Omental fat pad (tissue), 4 donors: ENCODE results near the gene VGF. TPM values are rescaled to one million over a fixed set of nuclear protein-coding genes. Genes with fewer than 3 reads are reported as not detected.

ENCODE experiments used
- ATAC-seq: fragments of 150-250 bp; one replicate; pipeline ENCODE4 v1.9.1; 2016; ENCODE audit warnings: mild to moderate bottlenecking, moderate library complexity; ENCODE audit not compliant: low FRiP score
- DNase-seq: peaks from one replicate; pipeline ENCODE4 v3.0.0-alpha.2; 2019; ENCODE audit warnings: low spot score
- total RNA-seq, 4 donors: library from RNA; depleted of rRNA; stranded (reverse); fragments of >200 nt; gene quantifications; one replicate each; pipeline ENCODE4 v1.1.0, GENCODE V29; 2016
- TF ChIP-seq, protein P1 (sequence below), 3 donors: fragments of 450-650 bp; IDR thresholded peaks; one replicate each; pipeline ENCODE4 v1.5.1; 2016 to 2017; ENCODE audit warnings: antibody characterized with exemption in 3 of 3, mild to moderate bottlenecking in 3 of 3, moderate library complexity in 2 of 3

VGF gene
- total RNA-seq, 4 donors from 2014 or later = 0.60 TPM; not detected in 3

DNA sequence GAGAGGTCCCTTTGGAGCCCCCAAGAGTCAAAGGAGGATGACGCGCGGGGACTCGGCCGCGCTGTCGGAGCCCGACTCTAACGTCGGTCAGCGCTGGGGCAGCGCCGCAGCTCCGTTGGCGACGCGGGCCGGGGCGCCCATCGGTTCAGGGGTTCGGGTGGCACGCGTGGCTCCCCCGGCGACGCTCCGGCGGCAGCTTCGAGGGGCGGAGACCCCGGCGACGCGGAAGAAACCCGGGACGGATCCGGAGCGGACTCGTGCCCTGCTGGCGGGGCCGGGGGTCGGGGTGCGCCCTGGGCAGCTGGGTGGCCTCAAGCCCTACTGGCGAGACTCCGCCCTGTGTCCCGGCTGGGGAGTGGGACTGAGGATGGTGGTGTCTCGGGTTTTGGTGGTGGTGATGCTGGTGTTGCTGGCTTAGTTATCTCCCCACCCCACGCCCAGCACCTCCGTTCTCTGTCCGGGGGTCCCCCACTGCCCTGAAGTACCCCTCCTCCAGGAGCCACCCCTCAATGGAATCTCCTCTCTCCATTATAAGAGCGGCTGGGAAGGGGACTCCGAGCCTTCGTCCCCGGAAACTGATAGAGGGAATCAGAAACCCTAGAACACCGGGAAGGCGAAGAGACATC is 14.9 kb upstream of the VGF start, which contains the start of gene NAT16:
TSS of gene NAT16 (minus strand) at position 164 of the 626 bp plus-strand sequence. CDS start 5,486 bp downstream, outside the sequence.
- TF ChIP-seq, protein P1, sequence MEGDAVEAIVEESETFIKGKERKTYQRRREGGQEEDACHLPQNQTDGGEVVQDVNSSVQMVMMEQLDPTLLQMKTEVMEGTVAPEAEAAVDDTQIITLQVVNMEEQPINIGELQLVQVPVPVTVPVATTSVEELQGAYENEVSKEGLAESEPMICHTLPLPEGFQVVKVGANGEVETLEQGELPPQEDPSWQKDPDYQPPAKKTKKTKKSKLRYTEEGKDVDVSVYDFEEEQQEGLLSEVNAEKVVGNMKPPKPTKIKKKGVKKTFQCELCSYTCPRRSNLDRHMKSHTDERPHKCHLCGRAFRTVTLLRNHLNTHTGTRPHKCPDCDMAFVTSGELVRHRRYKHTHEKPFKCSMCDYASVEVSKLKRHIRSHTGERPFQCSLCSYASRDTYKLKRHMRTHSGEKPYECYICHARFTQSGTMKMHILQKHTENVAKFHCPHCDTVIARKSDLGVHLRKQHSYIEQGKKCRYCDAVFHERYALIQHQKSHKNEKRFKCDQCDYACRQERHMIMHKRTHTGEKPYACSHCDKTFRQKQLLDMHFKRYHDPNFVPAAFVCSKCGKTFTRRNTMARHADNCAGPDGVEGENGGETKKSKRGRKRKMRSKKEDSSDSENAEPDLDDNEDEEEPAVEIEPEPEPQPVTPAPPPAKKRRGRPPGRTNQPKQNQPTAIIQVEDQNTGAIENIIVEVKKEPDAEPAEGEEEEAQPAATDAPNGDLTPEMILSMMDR (IDR thresholded peaks at IDR 0.05) = no peak
- ATAC-seq = no peak
- DNase-seq = no peak

DNA sequence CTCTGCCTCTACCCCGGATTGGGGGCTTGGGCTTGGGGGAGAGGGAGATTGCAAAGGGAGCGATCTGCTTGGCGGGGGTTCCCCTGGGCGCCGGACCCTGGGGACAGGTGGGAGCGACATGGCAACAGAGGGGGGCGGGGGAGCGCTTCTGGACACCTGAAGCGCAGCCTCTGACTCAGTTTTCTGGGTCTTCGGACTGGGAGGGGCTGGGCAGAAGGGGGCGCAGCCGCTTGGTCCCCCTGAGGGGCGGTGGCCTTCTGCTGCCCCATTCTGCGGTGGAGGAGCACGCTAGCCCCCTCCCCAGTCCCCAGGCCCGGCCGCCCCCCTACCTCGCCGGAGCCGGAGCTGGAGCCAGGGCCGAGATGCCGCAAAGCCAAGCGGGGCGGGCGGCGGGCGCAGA is 14.3 kb upstream of the VGF start:
- ATAC-seq = no peak
- no peak for DNase-seq
- TF ChIP-seq, protein P1 (IDR thresholded peaks at IDR 0.05) = no peak

DNA sequence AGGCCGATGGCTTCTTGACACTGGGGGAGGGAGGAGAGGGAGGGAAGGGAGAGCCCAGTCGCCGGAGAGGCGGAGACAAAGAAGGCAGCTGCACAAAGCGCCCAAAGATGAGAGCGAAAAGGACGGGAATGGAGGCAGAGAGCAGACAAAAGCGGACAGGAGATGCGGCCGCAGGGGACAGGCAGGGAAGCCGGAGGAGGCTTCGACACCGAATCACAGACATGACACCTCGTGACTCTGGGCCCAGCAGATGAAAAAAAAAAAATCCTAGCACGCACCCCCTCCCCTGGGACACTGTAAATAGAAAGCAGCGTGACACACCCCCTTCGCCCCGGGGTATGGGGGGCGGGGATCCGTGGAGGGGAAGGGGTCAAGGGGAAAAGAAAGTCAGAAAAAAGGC is 13.7 kb upstream of the VGF start:
- DNase-seq (no peak), ATAC-seq (no peak)
- TF ChIP-seq, protein P1 (IDR thresholded peaks at IDR 0.05) = no peak

DNA sequence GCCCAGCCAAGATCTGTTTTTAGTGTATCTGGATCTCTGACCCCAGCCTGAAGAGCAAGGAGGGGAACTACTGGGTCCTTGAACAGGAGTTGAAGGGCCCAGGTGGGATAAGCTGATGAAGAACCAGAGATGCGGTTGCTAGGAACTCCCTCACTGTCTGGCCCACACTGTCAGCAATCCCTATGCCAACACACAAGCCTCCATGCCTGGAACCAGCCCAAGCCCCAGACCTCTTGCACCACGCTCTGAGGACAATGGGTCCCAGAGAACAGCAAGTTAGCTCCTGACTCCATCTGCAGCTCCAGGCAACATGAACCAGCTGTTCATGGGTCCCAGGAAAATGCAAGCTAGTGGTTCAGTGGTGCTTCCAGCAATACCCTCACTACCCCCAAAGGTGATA is 12.3 kb upstream of the VGF start:
- no peak for ATAC-seq

DNA sequence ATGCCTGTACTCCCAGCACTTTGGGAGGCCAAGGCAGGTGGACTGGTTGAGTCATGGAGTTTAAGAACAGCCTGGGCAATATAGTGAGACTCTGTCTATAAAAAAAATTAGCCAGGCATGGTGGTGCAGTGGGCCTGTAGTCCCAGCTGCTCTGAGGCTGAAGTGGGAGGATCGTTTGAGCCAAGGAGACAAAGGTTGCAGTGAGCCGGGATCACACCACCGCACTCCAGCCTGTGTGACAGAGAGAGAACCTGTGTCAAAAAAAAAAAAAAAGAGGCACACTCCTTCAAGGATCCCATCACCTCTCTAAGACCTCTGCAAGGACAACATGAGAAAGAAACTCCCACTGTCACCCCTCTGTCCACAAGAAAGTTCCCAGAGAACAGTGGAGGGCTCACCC is 10.3 kb upstream of the VGF start:
- ATAC-seq (no peak), DNase-seq (no peak)
- TF ChIP-seq, protein P1 (IDR thresholded peaks at IDR 0.05) = no peak

More for the DNA sequence above, 12.3 kb upstream of the VGF start:
- TF ChIP-seq, protein P1 (IDR thresholded peaks at IDR 0.05) = no peak
- no peak for DNase-seq

DNA sequence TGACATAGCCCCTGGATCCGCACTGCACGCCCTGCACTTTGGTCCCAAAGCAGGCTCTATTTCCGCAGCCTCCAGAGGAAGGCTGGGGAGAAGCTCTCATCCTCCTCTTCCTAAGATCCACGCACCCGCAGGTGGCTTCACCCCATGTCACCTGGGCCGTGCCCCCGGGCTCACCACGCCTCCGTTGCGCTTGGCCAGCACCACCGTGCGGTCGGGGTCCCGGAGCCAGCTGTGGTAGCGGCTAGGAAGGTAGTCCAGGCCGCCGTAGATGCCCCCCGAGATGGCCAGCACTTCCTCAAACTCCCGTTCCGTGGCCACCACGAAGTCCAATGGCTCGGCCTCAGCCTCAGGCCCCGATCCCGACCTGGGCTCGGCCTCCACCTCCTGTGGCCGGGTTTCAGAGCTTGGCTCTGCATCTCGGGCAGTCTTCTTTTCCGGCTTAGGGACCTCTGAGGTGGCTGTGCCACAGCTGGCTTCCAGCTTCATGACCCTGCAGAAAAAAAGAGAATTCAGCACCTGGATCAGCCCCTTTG is 9.0 kb upstream of the VGF start:
- TF ChIP-seq, protein P1 (IDR thresholded peaks at IDR 0.05) = no peak
- no peak for DNase-seq
- no peak for ATAC-seq

DNA sequence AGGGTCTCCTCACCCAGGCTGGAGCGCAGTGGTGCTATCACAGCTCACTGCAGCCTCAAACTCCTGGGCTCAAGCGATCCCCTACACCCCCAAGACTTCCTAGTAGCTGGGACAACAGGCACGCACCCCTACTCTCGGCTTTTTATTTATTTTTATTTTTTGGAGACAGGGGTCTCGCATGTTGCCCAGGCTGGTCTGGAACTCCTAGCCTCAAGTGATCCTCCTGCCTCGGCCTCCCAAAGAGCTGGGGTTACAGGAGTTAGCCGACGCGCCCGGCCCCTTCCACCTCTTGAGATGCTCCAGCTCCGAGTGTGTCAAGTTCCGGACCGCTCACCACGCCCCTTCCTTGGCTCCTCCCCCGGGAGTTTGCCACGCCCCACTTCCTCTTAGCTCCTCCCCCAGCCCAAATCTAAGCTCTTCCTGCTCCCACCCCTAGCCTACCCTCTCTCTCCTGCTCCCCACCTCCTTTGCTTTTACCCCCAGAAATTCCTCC is 8.4 kb upstream of the VGF start:
- DNase-seq (no peak), ATAC-seq (no peak)
- TF ChIP-seq, protein P1 (IDR thresholded peaks at IDR 0.05) = no peak
